Measurements from ENCODE around the gene STAU1. TPM values are rescaled to one million over a fixed set of nuclear protein-coding genes. Genes with fewer than 3 reads are reported as not detected.
"Not testable (repeated sequence)": the region's sequence is repeated elsewhere in the genome, so short reads cannot be mapped to it uniquely, and the experiment has no call there.

The STAU1 gene
- total RNA-seq, 6 experiments from 2014 or later, result 53.7 to 96.6 (median 70.4) TPM

DNA sequence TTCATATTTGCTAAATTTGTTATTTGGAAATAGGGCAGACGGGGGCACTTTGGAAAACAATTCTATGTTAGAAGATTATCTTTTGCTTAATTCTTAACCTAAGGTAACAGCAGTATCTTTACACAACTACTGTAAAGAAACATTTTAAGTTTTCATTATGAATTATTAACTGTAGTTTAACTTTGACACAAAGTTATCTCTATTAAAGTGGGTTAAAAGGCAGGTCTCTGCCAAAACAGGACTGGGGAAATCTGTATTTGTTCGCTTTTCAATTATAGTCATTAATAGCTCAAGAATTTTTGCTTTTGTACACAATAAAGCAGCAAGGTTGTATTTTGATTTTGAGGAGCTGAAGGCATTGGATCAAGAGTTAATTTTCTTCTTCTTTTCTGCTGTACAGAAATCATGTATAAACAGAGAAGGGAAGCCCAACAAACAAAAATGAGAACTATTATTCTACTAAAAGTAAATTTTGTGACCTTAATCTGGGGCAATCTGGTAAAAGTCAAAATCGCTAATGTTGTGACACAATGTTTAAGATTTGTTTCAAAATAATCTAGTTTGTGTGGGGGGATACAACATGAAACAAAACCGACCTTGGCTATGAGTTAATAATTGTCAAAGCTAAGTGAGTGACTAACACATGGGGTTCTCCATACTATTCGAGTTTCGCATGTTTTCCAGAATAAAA is 2.9 kb downstream of the STAU1 start:
- no peaks in the 10 kb centered on the region for H3K36me3 ChIP-seq
- H3K9me3 ChIP-seq, result no peaks in the 10 kb centered on the region
- H3K27me3 ChIP-seq, result no peaks in the 10 kb centered on the region
- WGBS (ENCODE audit: insufficient coverage, low coverage, low lambda C conversion rate, missing lambda C conversion rate), result 18% methylated on average over 6 of the region's 6 CpGs
- intact Hi-C loops (cut with DNase I), result no loop called here
- H3K4me3 ChIP-seq, result peak overlapping the region; percentile 75 to 90 (median 81)
- DNase-seq (no peak), ATAC-seq (peak in 2 of 4 donors; percentile 14 to 43)
- no peak for TF ChIP-seq POLR2A (IDR thresholded peaks at IDR 0.05)
- TF ChIP-seq, protein P1, sequence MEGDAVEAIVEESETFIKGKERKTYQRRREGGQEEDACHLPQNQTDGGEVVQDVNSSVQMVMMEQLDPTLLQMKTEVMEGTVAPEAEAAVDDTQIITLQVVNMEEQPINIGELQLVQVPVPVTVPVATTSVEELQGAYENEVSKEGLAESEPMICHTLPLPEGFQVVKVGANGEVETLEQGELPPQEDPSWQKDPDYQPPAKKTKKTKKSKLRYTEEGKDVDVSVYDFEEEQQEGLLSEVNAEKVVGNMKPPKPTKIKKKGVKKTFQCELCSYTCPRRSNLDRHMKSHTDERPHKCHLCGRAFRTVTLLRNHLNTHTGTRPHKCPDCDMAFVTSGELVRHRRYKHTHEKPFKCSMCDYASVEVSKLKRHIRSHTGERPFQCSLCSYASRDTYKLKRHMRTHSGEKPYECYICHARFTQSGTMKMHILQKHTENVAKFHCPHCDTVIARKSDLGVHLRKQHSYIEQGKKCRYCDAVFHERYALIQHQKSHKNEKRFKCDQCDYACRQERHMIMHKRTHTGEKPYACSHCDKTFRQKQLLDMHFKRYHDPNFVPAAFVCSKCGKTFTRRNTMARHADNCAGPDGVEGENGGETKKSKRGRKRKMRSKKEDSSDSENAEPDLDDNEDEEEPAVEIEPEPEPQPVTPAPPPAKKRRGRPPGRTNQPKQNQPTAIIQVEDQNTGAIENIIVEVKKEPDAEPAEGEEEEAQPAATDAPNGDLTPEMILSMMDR (IDR thresholded peaks at IDR 0.05), result no peak
- peaks cover 0 to 38% (median 18%) of the 10 kb centered on the region in 4 donors for H3K4me1 ChIP-seq
- H3K27ac ChIP-seq, result peak overlapping the region; percentile 84 to 89 (median 86)

DNA sequence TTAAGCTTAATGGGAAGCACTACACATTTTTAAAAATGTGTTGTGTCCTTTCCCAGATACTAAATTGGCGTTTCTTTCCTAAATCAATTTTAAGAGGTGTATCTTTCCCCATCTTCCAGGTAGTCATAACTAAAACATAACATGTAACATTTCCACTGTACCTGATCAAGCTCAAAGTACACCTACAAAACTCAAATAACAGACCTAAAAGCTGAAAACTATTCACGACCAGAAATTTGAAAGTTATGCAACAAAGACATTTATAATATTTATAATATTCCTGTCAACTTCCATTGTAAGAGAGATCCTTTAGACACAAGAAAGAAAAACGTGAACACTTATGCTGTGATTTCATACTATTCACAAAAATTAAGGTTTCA is 3.5 kb downstream of the STAU1 start:
- WGBS (ENCODE audit: insufficient coverage, low coverage, low lambda C conversion rate, missing lambda C conversion rate), result 18% methylated on average over 3 of the region's 3 CpGs
- ATAC-seq (no peak), DNase-seq (no peak)
- Histone ChIP-seq H3K4me1 (peaks cover 0 to 43% (median 18%) of the 10 kb centered on the region in 4 donors), H3K36me3 (no peaks in the 10 kb centered on the region), H3K27ac (peak overlapping the region; percentile 7 to 86 (median 84)), H3K4me3 (peak overlapping the region in 1 of 3 donors; percentile 90), H3K9me3 (no peaks in the 10 kb centered on the region), H3K27me3 (no peaks in the 10 kb centered on the region)
- TF ChIP-seq POLR2A (IDR thresholded peaks at IDR 0.05), result no peak
- TF ChIP-seq, protein P1 (IDR thresholded peaks at IDR 0.05), result no peak
- intact Hi-C loops (cut with DNase I), result no loop called here

DNA sequence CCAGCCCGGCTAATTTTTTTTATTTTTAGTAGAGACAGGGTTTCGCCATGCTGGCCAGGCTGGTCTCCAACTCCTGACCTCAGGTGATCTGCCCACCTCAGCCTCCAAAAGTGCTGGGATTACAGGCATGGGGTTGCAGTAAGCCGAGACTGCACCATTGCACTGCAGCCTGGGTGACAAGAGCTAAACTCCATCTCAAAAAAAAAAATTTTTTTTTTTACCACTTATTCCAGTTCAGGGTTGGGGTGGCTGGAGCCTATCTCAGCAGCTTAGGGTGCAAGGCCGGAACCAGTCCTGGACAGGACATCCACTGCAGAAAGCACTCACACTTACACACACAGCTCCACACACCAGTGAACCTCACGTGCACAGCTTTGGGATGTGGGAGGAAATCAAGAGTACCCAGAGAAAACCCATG is 4.0 kb downstream of the STAU1 start:
- ATAC-seq, result not testable (repeated sequence)

DNA sequence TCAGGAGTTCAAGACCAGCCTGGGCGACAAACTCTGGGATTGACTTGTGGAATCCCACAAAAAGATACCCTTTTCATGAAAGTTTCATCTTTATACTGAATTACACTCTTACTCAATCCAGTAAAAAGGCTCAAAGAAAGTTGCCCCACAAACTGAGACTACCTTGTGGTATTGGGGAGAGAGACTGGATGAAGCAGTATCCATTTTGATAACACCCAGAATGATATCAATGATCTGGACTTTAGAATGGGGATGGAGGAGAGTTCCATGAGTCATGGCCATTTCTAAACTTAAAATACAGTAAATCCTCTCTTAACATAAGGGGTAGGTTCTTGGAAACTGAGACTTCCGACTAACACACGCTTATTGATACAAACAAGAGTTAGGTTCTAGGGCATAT is 4.7 kb downstream of the STAU1 start:
- ATAC-seq (no peak), DNase-seq (no peak)
- 78% methylated on average over 3 of the region's 3 CpGs for WGBS (ENCODE audit: insufficient coverage, low coverage, low lambda C conversion rate, missing lambda C conversion rate)
- H3K27me3 ChIP-seq, result no peaks in the 10 kb centered on the region
- intact Hi-C loops (cut with DNase I), result no loop called here
- no peaks in the 10 kb centered on the region for H3K9me3 ChIP-seq
- no peak overlapping the region for H3K4me3 ChIP-seq
- no peaks in the 10 kb centered on the region for H3K36me3 ChIP-seq
- H3K27ac ChIP-seq, result peak overlapping the region in 2 of 3 donors; percentile 4 to 86
- TF ChIP-seq, protein P1 (IDR thresholded peaks at IDR 0.05), result no peak
- TF ChIP-seq POLR2A (IDR thresholded peaks at IDR 0.05), result no peak
- H3K4me1 ChIP-seq, result peaks cover 0 to 44% (median 18%) of the 10 kb centered on the region in 4 donors

More for the DNA sequence above, 4.0 kb downstream of the STAU1 start:
- intact Hi-C loops (cut with DNase I); H3K27me3 ChIP-seq; DNase-seq; H3K9me3 ChIP-seq; H3K36me3 ChIP-seq: not testable (repeated sequence)
- peaks cover 0 to 46% (median 18%) of the 10 kb centered on the region in 4 donors for H3K4me1 ChIP-seq
- WGBS (ENCODE audit: insufficient coverage, low coverage, low lambda C conversion rate, missing lambda C conversion rate), result 32% methylated on average over 5 of the region's 5 CpGs
- peak overlapping the region in 1 of 3 donors; percentile 90 for H3K4me3 ChIP-seq
- peak overlapping the region; percentile 7 to 86 (median 84) for H3K27ac ChIP-seq

DNA sequence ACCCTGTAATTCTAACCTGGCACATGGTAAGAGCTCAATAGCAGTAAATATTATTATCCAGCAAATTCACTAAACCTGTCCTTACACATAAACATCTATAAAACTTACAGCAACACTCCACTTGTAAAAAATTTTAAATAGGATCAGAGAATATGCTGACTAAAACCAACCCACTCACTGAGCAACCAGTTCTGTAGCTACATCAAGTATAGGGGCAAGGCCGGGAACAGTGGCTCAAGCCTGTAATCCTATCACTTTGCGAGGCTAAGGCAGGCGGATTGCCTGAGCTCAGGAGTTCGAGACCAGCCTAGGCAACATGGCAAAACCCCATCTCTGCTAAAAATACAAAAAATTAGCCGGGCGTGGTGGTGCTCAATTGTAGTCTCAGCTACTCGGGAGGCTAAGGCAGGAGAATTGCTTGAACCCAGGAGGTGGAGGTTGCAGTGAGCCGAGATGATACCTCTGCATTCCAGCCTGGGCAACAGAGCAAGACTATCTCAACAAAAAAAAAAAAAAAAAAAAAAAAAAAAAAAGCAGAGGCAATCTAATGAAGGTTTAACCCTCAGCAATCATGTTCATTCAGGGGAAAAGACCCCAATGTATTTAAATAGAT is 6.8 kb downstream of the STAU1 start:
- DNase-seq (no peak), ATAC-seq (no peak)
- H3K27ac ChIP-seq, result peak overlapping the region in 2 of 3 donors; percentile 22 to 85
- H3K27me3 ChIP-seq, result no peaks in the 10 kb centered on the region
- intact Hi-C loops (cut with DNase I), result no loop called here
- H3K4me1 ChIP-seq, result peaks cover 0 to 55% (median 18%) of the 10 kb centered on the region in 4 donors
- H3K4me3 ChIP-seq, result no peak overlapping the region
- H3K36me3 ChIP-seq, result peaks cover 0 to 2% (median 0%) of the 10 kb centered on the region in 4 donors
- WGBS (ENCODE audit: insufficient coverage, low coverage, low lambda C conversion rate, missing lambda C conversion rate), result 71% methylated on average over 7 of the region's 8 CpGs
- no peaks in the 10 kb centered on the region for H3K9me3 ChIP-seq
- TF ChIP-seq, protein P1 (IDR thresholded peaks at IDR 0.05), result no peak
- TF ChIP-seq POLR2A (IDR thresholded peaks at IDR 0.05), result no peak
